Liver (tissue), 9 donors: ENCODE measurements around the gene CDH22. TPM values are rescaled to one million over a fixed set of nuclear protein-coding genes. Genes with fewer than 3 reads are reported as not detected.

Experiments used
- DNase-seq: peaks from one replicate; pipeline ENCODE4 v3.0.0-alpha.2; 2017; ENCODE audit warnings: low spot score
- H3K27ac ChIP-seq, 2 donors: one replicate each; pipeline ENCODE4 v1.7.0; 2013; ENCODE audit warnings: inconsistent platforms in 2 of 2, low read length in 2 of 2, control low read depth in 1 of 2, low read depth in 1 of 2, mild to moderate bottlenecking in 1 of 2
- H3K27me3 ChIP-seq, 4 donors: one replicate each; pipeline versions ENCODE4 v1.6.1 to v1.7.0; 2013; ENCODE audit warnings: low read length in 3 of 4, inconsistent platforms in 1 of 4, mild to moderate bottlenecking in 1 of 4, moderate library complexity in 1 of 4; ENCODE audit not compliant: control insufficient read depth in 4 of 4, insufficient read depth in 4 of 4
- H3K36me3 ChIP-seq, 4 donors: one replicate each; pipeline versions ENCODE4 v1.6.1 to v1.7.0; 2013; ENCODE audit warnings: low read length in 3 of 4, mild to moderate bottlenecking in 3 of 4, low read depth in 1 of 4, moderate library complexity in 1 of 4; ENCODE audit not compliant: control insufficient read depth in 4 of 4, insufficient read depth in 3 of 4
- H3K4me1 ChIP-seq, 4 donors: one replicate each; pipeline versions ENCODE4 v1.6.1 to v1.7.0; 2013; ENCODE audit warnings: low read length in 3 of 4, mild to moderate bottlenecking in 3 of 4, moderate library complexity in 1 of 4; ENCODE audit not compliant: control insufficient read depth in 4 of 4, insufficient read depth in 4 of 4
- H3K4me3 ChIP-seq, 3 donors: one replicate each; pipeline versions ENCODE4 v1.6.1 to v1.7.0; 2013; ENCODE audit warnings: low read length in 3 of 3, control low read depth in 1 of 3, low read depth in 1 of 3, mild to moderate bottlenecking in 1 of 3
- H3K9ac ChIP-seq, 2 donors: one replicate each; pipeline ENCODE4 v1.7.0; 2013; ENCODE audit warnings: low read length in 2 of 2, mild to moderate bottlenecking in 2 of 2, moderate library complexity in 2 of 2, control low read depth in 1 of 2, low read depth in 1 of 2
- H3K9me3 ChIP-seq, 4 donors: one replicate each; pipeline versions ENCODE4 v1.6.1 to v1.7.0; 2013; ENCODE audit warnings: low read length in 3 of 4; ENCODE audit not compliant: control insufficient read depth in 4 of 4
- EGR1 ChIP-seq, 2 donors: IDR thresholded peaks; 2 replicates each; pipeline ENCODE4 v1.6.1; 2016 to 2018; ENCODE audit warnings: antibody characterized with exemption in 2 of 2, low read depth in 2 of 2
- FOXA2 ChIP-seq: IDR thresholded peaks from 2 replicates; pipeline ENCODE4 v1.6.1; 2016; ENCODE audit warnings: antibody characterized with exemption
- HNF4A ChIP-seq, 2 donors: conservative IDR thresholded peaks; 2 replicates each; pipeline ENCODE4 v1.6.1; 2016; ENCODE audit warnings: antibody characterized with exemption in 2 of 2, mild to moderate bottlenecking in 2 of 2
- HNF4G ChIP-seq: IDR thresholded peaks from 2 replicates; pipeline ENCODE4 v1.6.1; 2016; ENCODE audit warnings: antibody characterized with exemption
- NR2F2 ChIP-seq: IDR thresholded peaks from 2 replicates; pipeline ENCODE4 v1.6.1; 2016; ENCODE audit warnings: antibody characterized with exemption
- RXRA ChIP-seq, 2 donors: IDR thresholded peaks; 2 replicates each; pipeline ENCODE4 v1.6.1; 2017 to 2018; ENCODE audit warnings: antibody characterized with exemption in 2 of 2, mild to moderate bottlenecking in 1 of 2
- SP1 ChIP-seq: IDR thresholded peaks from 2 replicates; pipeline ENCODE4 v1.6.1; 2018; ENCODE audit warnings: antibody characterized with exemption, mild to moderate bottlenecking
- TAF1 ChIP-seq: conservative IDR thresholded peaks from 2 replicates; pipeline ENCODE4 v1.6.1; 2016; ENCODE audit warnings: antibody characterized with exemption, mild to moderate bottlenecking
- YY1 ChIP-seq: IDR thresholded peaks from 2 replicates; pipeline ENCODE4 v1.6.1; 2016; ENCODE audit warnings: antibody characterized with exemption, mild to moderate bottlenecking
- WGBS: extraction: QIAGEN DNeasy Blood & Tissue Kit; methylation state at CpG from one replicate; pipeline ENCODE4 v1.1.7; 2013; 5-methylcytosine and 5-hydroxymethylcytosine counted together
- polyA plus RNA-seq, 2 donors: library from polyadenylated mRNA; stranded (reverse) in 1 of 2; unstranded in 1 of 2; fragments of 200-250 nt in 1 of 2; fragments of >200 nt in 1 of 2; fragmentation: Nextera tagmentation in 1 of 2; extraction: Ambion mirVana in 1 of 2; gene quantifications; one replicate each; pipeline versions ENCODE4 v1.2.1 to v1.2.3, GENCODE V29; 2013 to 2015
- total RNA-seq, 2 donors: library from RNA; depleted of rRNA; stranded (reverse); fragments of >200 nt; gene quantifications; one replicate each; pipeline ENCODE4 v1.2.3, GENCODE V29; 2014
- TF ChIP-seq, protein P1 (sequence below): fragments of 150-350 bp; IDR thresholded peaks from 2 replicates; pipeline ENCODE4 v1.5.1; 2017; ENCODE audit warnings: improper control_type of control experiment, low read depth, low read length; ENCODE audit not compliant: missing input control
- TF ChIP-seq, protein P2 (sequence below): IDR thresholded peaks from 2 replicates; pipeline ENCODE4 v1.6.1; 2016; ENCODE audit warnings: antibody characterized with exemption
- donor health status: healthy.
- donor health status: healthy.
- donor health status: healthy.
- donor health status: healthy.
- donor health status: healthy.

The CDH22 gene
- total and polyA plus RNA-seq, 4 donors, result 0.02 TPM; not detected in 3

DNA sequence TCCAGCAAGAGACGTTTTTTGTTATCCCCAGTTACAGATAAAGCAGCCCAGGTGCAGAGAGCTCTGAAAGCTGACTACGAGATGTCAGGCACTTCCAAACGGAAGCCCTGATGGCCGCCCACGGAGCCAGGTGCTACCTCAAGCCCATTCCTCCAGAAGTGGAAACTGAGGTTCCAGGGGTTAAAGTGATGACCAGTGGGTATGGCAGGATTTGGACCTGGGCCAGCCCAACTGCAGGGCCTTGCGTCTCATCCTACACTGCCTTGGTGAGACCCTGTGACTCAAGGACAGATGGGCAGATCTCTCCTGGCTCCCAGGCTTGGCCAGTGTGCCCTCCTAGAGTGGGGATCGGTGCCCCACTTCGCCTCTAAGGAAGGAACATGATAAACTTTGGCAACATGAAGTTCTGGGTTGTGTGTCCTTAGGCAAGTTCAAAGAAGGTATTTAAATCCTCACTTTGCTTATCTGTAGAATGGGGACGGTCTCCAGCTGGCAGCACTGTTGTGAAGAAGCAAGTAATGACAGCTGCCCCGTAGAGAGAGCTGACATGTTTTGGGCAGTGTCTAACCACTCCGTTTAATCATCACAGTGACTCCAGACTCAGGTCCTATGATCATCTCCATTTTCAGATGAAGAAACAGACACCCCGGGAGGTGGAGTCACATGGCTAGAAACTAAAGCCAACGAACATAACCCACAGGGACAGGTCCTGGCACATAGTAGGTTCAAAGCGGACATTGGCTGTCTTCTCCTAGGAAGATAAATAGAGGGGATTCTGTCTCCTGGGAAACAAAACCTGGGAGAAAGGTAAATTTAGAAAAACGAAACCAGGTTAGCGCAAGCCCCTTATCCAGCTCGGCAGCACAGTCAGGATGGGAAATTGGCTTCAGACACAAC is 34.4 kb upstream of the CDH22 start:
- Histone ChIP-seq H3K36me3 (no peaks in the 10 kb centered on the region), H3K4me3 (no peak overlapping the region), H3K4me1 (peaks cover 0 to 6% (median 2%) of the 10 kb centered on the region in 4 donors), H3K9ac (no peak overlapping the region), H3K9me3 (no peaks in the 10 kb centered on the region), H3K27ac (no peak overlapping the region), H3K27me3 (peaks cover 0 to 4% (median 1%) of the 10 kb centered on the region in 4 donors)
- no peak for DNase-seq
- 46% methylated on average over 17 of the region's 17 CpGs for WGBS
- TF ChIP-seq FOXA2, result no peak
- TF ChIP-seq, protein P1, sequence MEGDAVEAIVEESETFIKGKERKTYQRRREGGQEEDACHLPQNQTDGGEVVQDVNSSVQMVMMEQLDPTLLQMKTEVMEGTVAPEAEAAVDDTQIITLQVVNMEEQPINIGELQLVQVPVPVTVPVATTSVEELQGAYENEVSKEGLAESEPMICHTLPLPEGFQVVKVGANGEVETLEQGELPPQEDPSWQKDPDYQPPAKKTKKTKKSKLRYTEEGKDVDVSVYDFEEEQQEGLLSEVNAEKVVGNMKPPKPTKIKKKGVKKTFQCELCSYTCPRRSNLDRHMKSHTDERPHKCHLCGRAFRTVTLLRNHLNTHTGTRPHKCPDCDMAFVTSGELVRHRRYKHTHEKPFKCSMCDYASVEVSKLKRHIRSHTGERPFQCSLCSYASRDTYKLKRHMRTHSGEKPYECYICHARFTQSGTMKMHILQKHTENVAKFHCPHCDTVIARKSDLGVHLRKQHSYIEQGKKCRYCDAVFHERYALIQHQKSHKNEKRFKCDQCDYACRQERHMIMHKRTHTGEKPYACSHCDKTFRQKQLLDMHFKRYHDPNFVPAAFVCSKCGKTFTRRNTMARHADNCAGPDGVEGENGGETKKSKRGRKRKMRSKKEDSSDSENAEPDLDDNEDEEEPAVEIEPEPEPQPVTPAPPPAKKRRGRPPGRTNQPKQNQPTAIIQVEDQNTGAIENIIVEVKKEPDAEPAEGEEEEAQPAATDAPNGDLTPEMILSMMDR, result no peak
- TF ChIP-seq YY1, result no peak
- no peak for TF ChIP-seq SP1
- no peak for TF ChIP-seq EGR1 (IDR thresholded peaks at IDR 0.05; ENCODE audit: low read depth in 2 of 2)
- no peak for TF ChIP-seq HNF4G
- TF ChIP-seq TAF1, result no peak
- TF ChIP-seq HNF4A (conservative IDR thresholded peaks at IDR 0.05), result no peak
- TF ChIP-seq, protein P2, sequence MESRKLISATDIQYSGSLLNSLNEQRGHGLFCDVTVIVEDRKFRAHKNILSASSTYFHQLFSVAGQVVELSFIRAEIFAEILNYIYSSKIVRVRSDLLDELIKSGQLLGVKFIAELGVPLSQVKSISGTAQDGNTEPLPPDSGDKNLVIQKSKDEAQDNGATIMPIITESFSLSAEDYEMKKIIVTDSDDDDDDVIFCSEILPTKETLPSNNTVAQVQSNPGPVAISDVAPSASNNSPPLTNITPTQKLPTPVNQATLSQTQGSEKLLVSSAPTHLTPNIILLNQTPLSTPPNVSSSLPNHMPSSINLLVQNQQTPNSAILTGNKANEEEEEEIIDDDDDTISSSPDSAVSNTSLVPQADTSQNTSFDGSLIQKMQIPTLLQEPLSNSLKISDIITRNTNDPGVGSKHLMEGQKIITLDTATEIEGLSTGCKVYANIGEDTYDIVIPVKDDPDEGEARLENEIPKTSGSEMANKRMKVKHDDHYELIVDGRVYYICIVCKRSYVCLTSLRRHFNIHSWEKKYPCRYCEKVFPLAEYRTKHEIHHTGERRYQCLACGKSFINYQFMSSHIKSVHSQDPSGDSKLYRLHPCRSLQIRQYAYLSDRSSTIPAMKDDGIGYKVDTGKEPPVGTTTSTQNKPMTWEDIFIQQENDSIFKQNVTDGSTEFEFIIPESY, result no peak
- TF ChIP-seq NR2F2, result no peak

DNA sequence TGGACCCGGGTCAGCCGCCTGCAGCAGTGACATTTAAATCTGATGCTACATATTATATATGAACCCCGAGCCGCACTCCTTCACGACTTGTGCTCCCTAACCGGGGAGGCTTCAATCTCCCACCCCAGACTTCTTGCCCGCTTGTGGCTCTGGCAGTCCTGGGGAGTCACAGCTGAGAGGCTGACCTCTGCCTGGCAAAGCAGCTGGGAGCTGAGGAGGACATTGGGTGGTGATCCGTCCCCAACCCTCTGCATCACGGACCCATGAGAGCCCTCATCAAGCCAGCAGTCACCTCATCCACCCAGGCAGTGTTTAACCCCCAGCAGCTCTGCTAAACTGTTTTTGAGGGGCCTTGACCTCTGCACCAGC is 33.7 kb upstream of the CDH22 start:
- Histone ChIP-seq H3K36me3 (no peaks in the 10 kb centered on the region), H3K27me3 (peaks cover 0 to 4% (median 2%) of the 10 kb centered on the region in 4 donors), H3K27ac (no peak overlapping the region), H3K9me3 (no peaks in the 10 kb centered on the region), H3K4me3 (no peak overlapping the region), H3K9ac (no peak overlapping the region), H3K4me1 (peaks cover 0 to 6% (median 2%) of the 10 kb centered on the region in 4 donors)
- no peak for DNase-seq
- 55% methylated on average over 9 of the region's 9 CpGs for WGBS
- TF ChIP-seq, protein P1, result no peak
- TF ChIP-seq RXRA (IDR thresholded peaks at IDR 0.05), result no peak
